ENCODE results near the gene RAB20. TPM values are rescaled to one million over a fixed set of nuclear protein-coding genes. Genes with fewer than 3 reads are reported as not detected.

The RAB20 gene
- total and polyA plus RNA-seq, 7 experiments from 2014 or later: 1.3 to 13.6 (median 4.0) TPM

DNA sequence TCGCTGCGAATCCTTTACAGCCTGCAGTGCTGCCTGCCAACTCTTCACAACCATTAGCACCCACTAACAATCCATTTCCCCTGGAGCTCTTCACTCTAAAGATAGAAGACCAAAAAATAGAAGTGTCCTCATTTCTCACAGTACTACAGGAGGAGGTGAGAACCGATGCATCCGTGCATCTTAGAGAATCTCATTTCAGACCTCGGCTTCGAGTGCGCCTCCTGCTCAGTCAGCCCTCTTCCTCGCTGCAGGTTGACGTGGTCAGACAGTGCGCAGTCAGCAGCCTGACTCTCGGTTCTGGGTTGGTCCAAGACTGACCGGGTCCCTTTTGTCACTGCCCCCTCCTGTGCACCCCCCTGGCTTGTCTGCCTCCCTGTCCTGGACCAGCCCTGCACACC, 85.3 kb downstream of the RAB20 start:
- ATAC-seq (no peak), DNase-seq (no peak)
- POLR2A ChIA-PET: no interaction called here
- Histone ChIP-seq H3K4me3 (ENCODE audit: low read length) (no peak overlapping the region), H3K4me1 (ENCODE audit: control insufficient read depth in 2 of 2, insufficient read depth in 2 of 2, low read length in 2 of 2) (no peaks in the 10 kb centered on the region), H3K9me3 (ENCODE audit: control insufficient read depth in 2 of 3, low read length in 3 of 3) (no peaks in the 10 kb centered on the region), H3K27ac (ENCODE audit: low read depth, low read length) (no peak overlapping the region), H3K27me3 (ENCODE audit: control insufficient read depth in 2 of 2, insufficient read depth in 2 of 2, low read length in 2 of 2) (no peaks in the 10 kb centered on the region), H3K36me3 (ENCODE audit: control insufficient read depth in 2 of 3, insufficient read depth in 3 of 3, low read length in 3 of 3) (no peaks in the 10 kb centered on the region)
- CTCF ChIA-PET: no interaction called here
- Mint-ChIP-seq H3K36me3 (no peaks in the 10 kb centered on the region), H3K4me3 (no peak overlapping the region), H3K9me3 (peaks cover 0 to 4% (median 0%) of the 10 kb centered on the region in 11 donors), H3K27ac (no peak overlapping the region), H3K27me3 (peaks cover 0 to 15% (median 0%) of the 10 kb centered on the region in 5 donors), H3K4me1 (peaks cover 0 to 5% (median 0%) of the 10 kb centered on the region in 7 donors)
- intact Hi-C loops (cut with micrococcal nuclease): no loop called here

GRCh38 chr13:110475550-110476219, 85.8 kb downstream of the RAB20 start:
- Mint-ChIP-seq H3K4me1 (peaks cover 0 to 5% (median 0%) of the 10 kb centered on the region in 7 donors), H3K9me3 (peaks cover 0 to 4% (median 0%) of the 10 kb centered on the region in 11 donors), H3K36me3 (no peaks in the 10 kb centered on the region), H3K4me3 (no peak overlapping the region), H3K27ac (no peak overlapping the region), H3K27me3 (peaks cover 3 to 20% (median 5%) of the 10 kb centered on the region in 5 donors)
- Histone ChIP-seq H3K27ac (ENCODE audit: low read depth, low read length) (no peak overlapping the region), H3K27me3 (ENCODE audit: control insufficient read depth in 2 of 2, insufficient read depth in 2 of 2, low read length in 2 of 2) (no peaks in the 10 kb centered on the region), H3K9me3 (ENCODE audit: control insufficient read depth in 2 of 3, low read length in 3 of 3) (no peaks in the 10 kb centered on the region), H3K4me3 (ENCODE audit: low read length) (no peak overlapping the region), H3K4me1 (ENCODE audit: control insufficient read depth in 2 of 2, insufficient read depth in 2 of 2, low read length in 2 of 2) (no peaks in the 10 kb centered on the region), H3K36me3 (ENCODE audit: control insufficient read depth in 2 of 3, insufficient read depth in 3 of 3, low read length in 3 of 3) (no peaks in the 10 kb centered on the region)
- ATAC-seq (no peak), DNase-seq (no peak)
- ChIA-PET POLR2A (no interaction called here), CTCF (no interaction called here)
- intact Hi-C loops (cut with micrococcal nuclease): no loop called here

DNA sequence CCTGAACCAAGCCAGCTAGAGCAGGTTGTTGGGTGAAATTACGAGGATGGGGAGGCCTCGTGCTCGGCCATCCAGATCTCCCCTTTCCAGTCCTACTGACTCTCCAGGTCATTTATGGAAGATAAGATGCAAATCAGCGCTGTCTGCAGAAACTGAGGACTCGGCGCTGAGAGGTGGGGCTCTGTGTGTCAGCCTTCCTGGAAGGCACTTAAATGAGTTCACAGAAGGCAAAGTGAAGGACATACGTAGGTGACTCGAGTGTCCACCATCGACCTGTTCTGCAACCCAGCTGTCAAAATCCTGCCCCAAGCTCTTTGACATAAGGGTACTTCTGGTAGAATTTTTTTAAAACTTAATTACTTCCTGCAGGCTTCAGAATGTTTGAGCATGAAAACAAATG, 86.4 kb downstream of the RAB20 start:
- H3K4me3 Mint-ChIP-seq: no peak overlapping the region
- POLR2A ChIA-PET: no interaction called here
- H3K27me3 Mint-ChIP-seq: peaks cover 7 to 26% (median 9%) of the 10 kb centered on the region in 5 donors
- CTCF ChIA-PET: no interaction called here
- ATAC-seq (no peak), DNase-seq (no peak)
- Histone ChIP-seq H3K9me3 (ENCODE audit: control insufficient read depth in 2 of 3, low read length in 3 of 3) (no peaks in the 10 kb centered on the region), H3K4me3 (ENCODE audit: low read length) (no peak overlapping the region), H3K27ac (ENCODE audit: low read depth, low read length) (no peak overlapping the region), H3K4me1 (ENCODE audit: control insufficient read depth in 2 of 2, insufficient read depth in 2 of 2, low read length in 2 of 2) (no peaks in the 10 kb centered on the region), H3K27me3 (ENCODE audit: control insufficient read depth in 2 of 2, insufficient read depth in 2 of 2, low read length in 2 of 2) (no peaks in the 10 kb centered on the region), H3K36me3 (ENCODE audit: control insufficient read depth in 2 of 3, insufficient read depth in 3 of 3, low read length in 3 of 3) (no peaks in the 10 kb centered on the region)
- H3K36me3 Mint-ChIP-seq: no peaks in the 10 kb centered on the region
- intact Hi-C loops (cut with micrococcal nuclease): no loop called here
- H3K27ac Mint-ChIP-seq: no peak overlapping the region
- peaks cover 0 to 4% (median 0%) of the 10 kb centered on the region in 11 donors for H3K9me3 Mint-ChIP-seq
- H3K4me1 Mint-ChIP-seq: peaks cover 0 to 7% (median 0%) of the 10 kb centered on the region in 7 donors

DNA sequence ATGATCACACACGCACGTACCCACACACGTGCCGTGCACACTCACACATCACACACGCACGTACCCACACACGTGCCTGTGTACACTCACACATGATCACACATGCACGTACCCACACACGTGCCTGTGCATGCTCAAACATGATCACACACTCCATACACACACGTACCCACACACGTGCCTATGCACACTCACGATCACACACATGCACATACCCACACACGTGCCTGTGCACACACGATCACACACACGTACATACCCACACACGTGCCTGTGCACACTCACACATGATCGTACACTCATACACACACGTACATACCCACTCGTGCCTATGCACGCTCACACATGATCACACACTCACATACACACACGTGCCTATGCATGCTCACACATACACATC, 86.8 kb downstream of the RAB20 start:
- DNase-seq (no peak), ATAC-seq (no peak)
- ChIA-PET POLR2A (no interaction called here), CTCF (no interaction called here)
- H3K4me1 Mint-ChIP-seq: peaks cover 0 to 7% (median 0%) of the 10 kb centered on the region in 7 donors
- H3K36me3 ChIP-seq (ENCODE audit: control insufficient read depth in 2 of 3, insufficient read depth in 3 of 3, low read length in 3 of 3): no peaks in the 10 kb centered on the region
- intact Hi-C loops (cut with micrococcal nuclease): no loop called here
- H3K9me3 ChIP-seq (ENCODE audit: control insufficient read depth in 2 of 3, low read length in 3 of 3): no peaks in the 10 kb centered on the region
- H3K36me3 Mint-ChIP-seq: no peaks in the 10 kb centered on the region
- H3K27me3 ChIP-seq (ENCODE audit: control insufficient read depth in 2 of 2, insufficient read depth in 2 of 2, low read length in 2 of 2): no peaks in the 10 kb centered on the region
- H3K27ac Mint-ChIP-seq: no peak overlapping the region
- no peak overlapping the region for H3K4me3 ChIP-seq (ENCODE audit: low read length)
- H3K9me3 Mint-ChIP-seq: peaks cover 0 to 4% (median 0%) of the 10 kb centered on the region in 11 donors
- H3K27ac ChIP-seq (ENCODE audit: low read depth, low read length): no peak overlapping the region
- no peaks in the 10 kb centered on the region for H3K4me1 ChIP-seq (ENCODE audit: control insufficient read depth in 2 of 2, insufficient read depth in 2 of 2, low read length in 2 of 2)
- H3K27me3 Mint-ChIP-seq: peaks cover 7 to 27% (median 9%) of the 10 kb centered on the region in 5 donors
- H3K4me3 Mint-ChIP-seq: no peak overlapping the region

Other genes with a start within 250 kb of the RAB20 start
- gene NAXD, start 53.8 kb upstream of the RAB20 start, total RNA-seq: 10 to 100 TPM; 17.2 to 34.1 (median 25.9) TPM
- gene NAXD, start 53.8 kb upstream of the RAB20 start, polyA plus RNA-seq: 10 to 100 TPM; 18.8 to 35.4 TPM
- gene CARS2, start 144.4 kb upstream of the RAB20 start, total RNA-seq: 100 to 1,000 TPM in 2 of 5 experiments, 10 to 100 TPM in 3; 73.1 to 106 (median 89.7) TPM
- gene CARS2, start 144.4 kb upstream of the RAB20 start, polyA plus RNA-seq: 10 to 100 TPM; 28.6 to 43.1 TPM
- 10 to 100 TPM; 14.4 to 33.8 (median 21.8) TPM for gene ING1, start 152.0 kb upstream of the RAB20 start, total RNA-seq
- gene ING1, start 152.0 kb upstream of the RAB20 start, polyA plus RNA-seq: 10 to 100 TPM in 1 of 2 donors, 1 to 10 TPM in 1; 9.1 to 22.2 TPM

Measured in naive thymus-derived CD4-positive, alpha-beta T cell (primary cell).